Smooth muscle cell (in vitro differentiated cells): ENCODE results near the gene SH3BGRL3. TPM values are rescaled to one million over a fixed set of nuclear protein-coding genes. Genes with fewer than 3 reads are reported as not detected.
"Not testable (repeated sequence)": the region's sequence is repeated elsewhere in the genome, so short reads cannot be mapped to it uniquely, and the experiment has no call there.

Experiments used
- DNase-seq: peaks from one replicate; lab custom pipeline; 2025; ENCODE audit not compliant: unreplicated experiment; lab: John Stamatoyannopoulos, UW
- H2AFZ ChIP-seq: fragments of 200-600 bp; sonication (generic); 2 replicates; pipeline ENCODE4 v1.6.0; 2016; ENCODE audit warnings: antibody characterized with exemption, low read depth, mild to moderate bottlenecking
- H3F3A ChIP-seq: fragments of 200-600 bp; sonication (generic); 2 replicates; pipeline ENCODE4 v1.6.0; 2017; ENCODE audit warnings: antibody characterized with exemption, low read depth
- H3K27ac ChIP-seq: fragments of 200-600 bp; sonication (generic); 2 replicates; pipeline ENCODE4 v1.5.1; 2016; ENCODE audit warnings: low read depth, mild to moderate bottlenecking
- H3K27me3 ChIP-seq: fragments of 200-600 bp; sonication (generic); 2 replicates; pipeline ENCODE4 v1.6.1; 2016; ENCODE audit warnings: low read depth, mild to moderate bottlenecking
- H3K36me3 ChIP-seq: fragments of 200-600 bp; sonication (generic); 2 replicates; pipeline ENCODE4 v1.5.1; 2016; ENCODE audit warnings: low read depth
- H3K4me1 ChIP-seq: fragments of 200-600 bp; sonication (generic); 2 replicates; pipeline ENCODE4 v1.5.1; 2016; ENCODE audit warnings: low read depth
- H3K4me2 ChIP-seq: fragments of 200-600 bp; sonication (generic); 2 replicates; pipeline ENCODE4 v1.6.0; 2016; ENCODE audit warnings: mild to moderate bottlenecking
- H3K4me3 ChIP-seq: fragments of 200-600 bp; sonication (generic); 2 replicates; pipeline ENCODE4 v1.5.1; 2016; ENCODE audit warnings: mild to moderate bottlenecking
- H3K79me2 ChIP-seq: fragments of 200-600 bp; sonication (generic); 2 replicates; pipeline ENCODE4 v1.6.0; 2016; ENCODE audit warnings: low read depth, mild to moderate bottlenecking
- H3K9ac ChIP-seq: fragments of 200-600 bp; sonication (generic); 2 replicates; pipeline ENCODE4 v1.6.0; 2016; ENCODE audit warnings: low read depth
- H3K9me3 ChIP-seq: fragments of 200-600 bp; sonication (generic); replicated peaks from 2 replicates; pipeline ENCODE4 v1.5.1; 2016; ENCODE audit warnings: low read depth
- H4K20me1 ChIP-seq: fragments of 200-600 bp; sonication (generic); 2 replicates; pipeline ENCODE4 v1.6.0; 2016; ENCODE audit warnings: low read depth
- CTCF ChIP-seq: fragments of 200-600 bp; sonication (generic); IDR thresholded peaks from 2 replicates; pipeline ENCODE4 v1.5.1; 2017; ENCODE audit warnings: borderline replicate concordance, mild to moderate bottlenecking, antibody characterized with exemption; ENCODE audit not compliant: insufficient read depth, poor library complexity, severe bottlenecking
- WGBS: methylation state at CpG from one replicate; pipeline ENCODE4 v1.1.7; 2016; ENCODE audit warnings: low lambda C conversion rate; 5-methylcytosine and 5-hydroxymethylcytosine counted together
- polyA plus RNA-seq: library from polyadenylated mRNA; unstranded; fragments of >200 nt; fragmentation: Nextera tagmentation; extraction: Ambion mirVana; gene quantifications from 2 replicates; pipeline ENCODE4 v1.2.1, GENCODE V29; 2016
- total RNA-seq: library from RNA; depleted of rRNA; stranded (reverse); fragments of >200 nt; gene quantifications from 2 replicates; pipeline ENCODE4 v1.2.3, GENCODE V29; 2014

The SH3BGRL3 gene
- total and polyA plus RNA-seq, 2 experiments from 2014 or later = 241 to 1,367 TPM

GRCh38 chr1:26324550-26324949 lies 44.7 kb downstream of the SH3BGRL3 start:
- Histone ChIP-seq H2AFZ (no peak overlapping the region), H3K4me3 (no peak overlapping the region), H3F3A (no peaks in the 10 kb centered on the region), H3K36me3 (no peaks in the 10 kb centered on the region), H3K27me3 (no peaks in the 10 kb centered on the region), H4K20me1 (no peaks in the 10 kb centered on the region), H3K4me1 (no peaks in the 10 kb centered on the region), H3K9me3 (no peaks in the 10 kb centered on the region), H3K27ac (no peak overlapping the region), H3K4me2 (no peak overlapping the region), H3K9ac (no peak overlapping the region), H3K79me2 (no peaks in the 10 kb centered on the region)
- no peak for DNase-seq
- WGBS = 77% methylated on average over 3 of the region's 3 CpGs
- TF ChIP-seq CTCF = no peak

GRCh38 chr1:26327956-26328362 lies 48.1 kb downstream of the SH3BGRL3 start:
- Histone ChIP-seq H3K4me1 (no peaks in the 10 kb centered on the region), H3K4me2 (no peak overlapping the region), H3F3A (no peaks in the 10 kb centered on the region), H4K20me1 (no peaks in the 10 kb centered on the region), H3K9me3 (no peaks in the 10 kb centered on the region), H3K36me3 (no peaks in the 10 kb centered on the region), H3K27ac (no peak overlapping the region), H3K27me3 (no peaks in the 10 kb centered on the region), H3K79me2 (no peaks in the 10 kb centered on the region), H3K9ac (no peak overlapping the region), H2AFZ (no peak overlapping the region), H3K4me3 (no peak overlapping the region)
- no peak for TF ChIP-seq CTCF
- 72% methylated on average over 8 of the region's 8 CpGs for WGBS
- no peak for DNase-seq

GRCh38 chr1:26328597-26328996 lies 48.7 kb downstream of the SH3BGRL3 start:
- Histone ChIP-seq H2AFZ (no peak overlapping the region), H3K27ac (no peak overlapping the region), H3F3A (no peaks in the 10 kb centered on the region), H3K4me1 (no peaks in the 10 kb centered on the region), H4K20me1 (no peaks in the 10 kb centered on the region), H3K9me3 (no peaks in the 10 kb centered on the region), H3K4me2 (no peak overlapping the region), H3K9ac (no peak overlapping the region), H3K4me3 (no peak overlapping the region), H3K27me3 (no peaks in the 10 kb centered on the region), H3K79me2 (no peaks in the 10 kb centered on the region), H3K36me3 (no peaks in the 10 kb centered on the region)
- DNase-seq = no peak
- WGBS = 82% methylated on average over 8 of the region's 8 CpGs
- TF ChIP-seq CTCF = no peak

- H3K9me3 ChIP-seq, H3K36me3 ChIP-seq, H3K79me2 ChIP-seq, DNase-seq, H4K20me1 ChIP-seq, H3K9ac ChIP-seq, H3F3A ChIP-seq, H3K4me1 ChIP-seq, H2AFZ ChIP-seq, H3K27me3 ChIP-seq, H3K4me2 ChIP-seq, H3K27ac ChIP-seq, H3K4me3 ChIP-seq: not testable (repeated sequence)
- 98% methylated on average over 4 of the region's 4 CpGs for WGBS
Measured at GRCh38 chr1:26329380-26329779, 49.5 kb downstream of the SH3BGRL3 start.
